Measurements from ENCODE around the gene ATP9A. TPM values are rescaled to one million over a fixed set of nuclear protein-coding genes. Genes with fewer than 3 reads are reported as not detected.

The ATP9A gene
- polyA plus RNA-seq, 1 donor from 2014 or later, result 56.1 TPM

GRCh38 chr20:51691703-51692102 is 76.5 kb downstream of the ATP9A start:
- Histone ChIP-seq H3K36me3 (ENCODE audit: insufficient read depth, low read length) (no peaks in the 10 kb centered on the region), H4K20me1 (ENCODE audit: insufficient read depth) (no peaks in the 10 kb centered on the region)

GRCh38 chr20:51688600-51689244 is 79.5 kb downstream of the ATP9A start:
- H3F3A ChIP-seq (ENCODE audit: insufficient read depth, low read length, poor library complexity, severe bottlenecking), result peaks cover 3% of the 10 kb centered on the region
- peak overlapping the region; percentile 26 for H3K4me3 ChIP-seq (ENCODE audit: low read length)
- H3K4me2 ChIP-seq (ENCODE audit: low read length), result peak overlapping the region; percentile 11
- no peaks in the 10 kb centered on the region for H4K20me1 ChIP-seq (ENCODE audit: insufficient read depth)
- no peaks in the 10 kb centered on the region for H3K27me3 ChIP-seq (ENCODE audit: insufficient read depth, low read depth, low read length)
- no peaks in the 10 kb centered on the region for H3K9me3 ChIP-seq (ENCODE audit: low read length)
- H2AFZ ChIP-seq (ENCODE audit: low read depth, low read length), result no peak overlapping the region
- H3K9ac ChIP-seq (ENCODE audit: low read length), result peak overlapping the region; percentile 15
- H3K27ac ChIP-seq (ENCODE audit: low read length), result peak overlapping the region; percentile 64
- H3K36me3 ChIP-seq (ENCODE audit: insufficient read depth, low read length), result no peaks in the 10 kb centered on the region
- no peaks in the 10 kb centered on the region for H3K9me2 ChIP-seq (ENCODE audit: insufficient read depth, low read length)
- H3K79me2 ChIP-seq (replicated peaks; ENCODE audit: insufficient read depth, low read length), result no peaks in the 10 kb centered on the region
- TF ChIP-seq EZH2 (IDR thresholded peaks at IDR 0.05; ENCODE audit: borderline replicate concordance, insufficient read depth, low read length, poor library complexity, severe bottlenecking) (no peak), TAF1 (IDR thresholded peaks at IDR 0.05; ENCODE audit: low read depth) (no peak), EP300 (conservative IDR thresholded peaks at IDR 0.05; ENCODE audit: poor library complexity, severe bottlenecking) (peak; percentile 59), RAD21 (conservative IDR thresholded peaks at IDR 0.05) (no peak), SMC3 (conservative IDR thresholded peaks at IDR 0.05; ENCODE audit: poor library complexity) (peak; percentile 13), POLR2AphosphoS5 (IDR thresholded peaks at IDR 0.05) (peak; percentile 43), REST (IDR thresholded peaks at IDR 0.05; ENCODE audit: borderline replicate concordance) (no peak)

More at GRCh38 chr20:51691703-51692102, 76.5 kb downstream of the ATP9A start:
- Histone ChIP-seq H2AFZ (ENCODE audit: low read depth, low read length) (no peak overlapping the region), H3K4me2 (ENCODE audit: low read length) (no peak overlapping the region), H3K79me2 (replicated peaks; ENCODE audit: insufficient read depth, low read length) (no peaks in the 10 kb centered on the region), H3K4me3 (ENCODE audit: low read length) (no peak overlapping the region), H3K9ac (ENCODE audit: low read length) (no peak overlapping the region), H3F3A (ENCODE audit: insufficient read depth, low read length, poor library complexity, severe bottlenecking) (peaks cover 3% of the 10 kb centered on the region), H3K27me3 (ENCODE audit: insufficient read depth, low read depth, low read length) (no peaks in the 10 kb centered on the region), H3K27ac (ENCODE audit: low read length) (no peak overlapping the region), H3K9me3 (ENCODE audit: low read length) (no peaks in the 10 kb centered on the region), H3K9me2 (ENCODE audit: insufficient read depth, low read length) (no peaks in the 10 kb centered on the region)
- TF ChIP-seq POLR2AphosphoS5 (IDR thresholded peaks at IDR 0.05) (no peak), REST (IDR thresholded peaks at IDR 0.05; ENCODE audit: borderline replicate concordance) (no peak), RAD21 (conservative IDR thresholded peaks at IDR 0.05) (no peak), CTCF (IDR thresholded peaks at IDR 0.05; ENCODE audit: poor library complexity, severe bottlenecking) (no peak), MXI1 (conservative IDR thresholded peaks at IDR 0.05; ENCODE audit: poor library complexity, severe bottlenecking) (no peak), TAF1 (IDR thresholded peaks at IDR 0.05; ENCODE audit: low read depth) (no peak), EP300 (conservative IDR thresholded peaks at IDR 0.05; ENCODE audit: poor library complexity, severe bottlenecking) (no peak), EZH2 (IDR thresholded peaks at IDR 0.05; ENCODE audit: borderline replicate concordance, insufficient read depth, low read length, poor library complexity, severe bottlenecking) (no peak), SMC3 (conservative IDR thresholded peaks at IDR 0.05; ENCODE audit: poor library complexity) (no peak)

Measured in neural cell (in vitro differentiated cells).